Measurements from ENCODE around the gene CEMIP. TPM values are rescaled to one million over a fixed set of nuclear protein-coding genes. Genes with fewer than 3 reads are reported as not detected.

Gene CEMIP
- total RNA-seq, 4 donors from 2014 or later, result 0.17 to 0.34 (median 0.26) TPM; not detected in 1

- no peak for TF ChIP-seq POLR2A (IDR thresholded peaks at IDR 0.05; ENCODE audit: low read depth)
- TF ChIP-seq CTCF (IDR thresholded peaks at IDR 0.05), result no peak
- TF ChIP-seq POLR2AphosphoS5 (IDR thresholded peaks at IDR 0.05), result no peak
- TF ChIP-seq EP300 (IDR thresholded peaks at IDR 0.05), result no peak
- 95% methylated on average over 6 of the region's 6 CpGs for WGBS
These were observed 144.5 kb downstream of the CEMIP start for GRCh38 chr15:80923668-80924067.

DNA sequence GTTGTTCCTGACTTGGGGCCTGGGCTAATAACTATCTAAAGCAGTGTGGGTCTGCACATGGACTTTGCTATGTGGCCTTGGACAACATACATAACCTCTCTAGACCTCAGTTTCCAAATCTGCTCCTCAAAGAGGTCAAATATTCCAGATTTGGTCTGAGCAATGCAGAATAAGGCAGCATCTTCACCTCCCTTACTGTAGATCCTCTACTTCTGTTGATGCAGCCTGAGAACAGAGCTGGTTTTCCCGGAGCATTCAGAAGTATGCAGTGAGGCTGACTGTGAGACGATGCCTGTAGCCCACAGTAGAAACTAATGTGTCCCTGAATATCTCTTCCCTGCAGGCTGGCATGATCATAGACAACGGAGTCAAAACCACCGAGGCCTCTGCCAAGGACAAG is 145.1 kb downstream of the CEMIP start:
- no peak for DNase-seq (ENCODE audit: extremely low spot score)
- no CpG with 5 or more reads among the region's 4 CpGs for WGBS

More at GRCh38 chr15:80923668-80924067, 144.5 kb downstream of the CEMIP start:
- H3K4me3 ChIP-seq, result no peak overlapping the region
- H3K9me3 ChIP-seq, result no peaks in the 10 kb centered on the region
- H3K27me3 ChIP-seq, result no peaks in the 10 kb centered on the region
- intact Hi-C loops (cut with DNase I), result no loop called here
- peaks cover 0 to 4% (median 2%) of the 10 kb centered on the region in 4 donors for H3K36me3 ChIP-seq
- H3K27ac ChIP-seq (replicated peaks in 1 of 4), result no peak overlapping the region
- no peak for DNase-seq (ENCODE audit: extremely low spot score)
- no peaks in the 10 kb centered on the region for H3K4me1 ChIP-seq

DNA sequence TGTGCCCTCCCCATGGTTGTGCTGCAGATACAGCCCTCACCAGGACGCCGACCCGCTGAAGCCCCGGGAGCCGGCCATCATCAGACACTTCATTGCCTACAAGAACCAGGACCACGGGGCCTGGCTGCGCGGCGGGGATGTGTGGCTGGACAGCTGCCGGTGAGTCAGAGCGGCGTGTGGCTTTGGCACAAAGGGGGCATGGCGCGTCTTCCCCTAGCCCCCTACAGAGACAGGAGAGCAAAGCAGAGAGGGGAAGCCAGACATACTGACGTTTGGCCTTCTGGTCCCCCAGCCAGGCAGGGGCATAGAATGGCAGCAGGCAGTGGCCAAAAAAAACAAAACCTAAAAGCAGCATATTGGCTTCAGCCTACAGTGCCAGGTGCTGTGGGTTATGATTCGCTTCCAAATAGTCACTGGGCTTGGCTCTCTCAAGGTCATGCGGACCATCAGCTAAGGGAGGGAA is 146.5 kb downstream of the CEMIP start:
- no peak overlapping the region for H3K27ac ChIP-seq (replicated peaks in 1 of 4)
- H3K9me3 ChIP-seq, result no peaks in the 10 kb centered on the region
- 86% methylated on average over 17 of the region's 17 CpGs for WGBS
- TF ChIP-seq POLR2A (IDR thresholded peaks at IDR 0.05; ENCODE audit: low read depth) (no peak), POLR2AphosphoS5 (IDR thresholded peaks at IDR 0.05) (no peak), EP300 (IDR thresholded peaks at IDR 0.05) (no peak), CTCF (IDR thresholded peaks at IDR 0.05) (no peak)
- intact Hi-C loops (cut with DNase I), result no loop called here
- H3K27me3 ChIP-seq, result no peaks in the 10 kb centered on the region
- H3K4me1 ChIP-seq, result no peaks in the 10 kb centered on the region
- H3K4me3 ChIP-seq, result no peak overlapping the region
- no peak for DNase-seq (ENCODE audit: extremely low spot score)
- peaks cover 0 to 4% (median 2%) of the 10 kb centered on the region in 4 donors for H3K36me3 ChIP-seq

More for the DNA sequence above, 145.1 kb downstream of the CEMIP start:
- intact Hi-C loops (cut with DNase I), result no loop called here
- no peaks in the 10 kb centered on the region for H3K27me3 ChIP-seq
- H3K36me3 ChIP-seq, result peaks cover 0 to 4% (median 2%) of the 10 kb centered on the region in 4 donors
- no peaks in the 10 kb centered on the region for H3K4me1 ChIP-seq
- no peak overlapping the region for H3K4me3 ChIP-seq
- no peaks in the 10 kb centered on the region for H3K9me3 ChIP-seq
- TF ChIP-seq POLR2AphosphoS5 (IDR thresholded peaks at IDR 0.05), result no peak
- TF ChIP-seq EP300 (IDR thresholded peaks at IDR 0.05), result no peak
- no peak for TF ChIP-seq CTCF (IDR thresholded peaks at IDR 0.05)
- TF ChIP-seq POLR2A (IDR thresholded peaks at IDR 0.05; ENCODE audit: low read depth), result no peak
- no peak overlapping the region for H3K27ac ChIP-seq (replicated peaks in 1 of 4)

DNA sequence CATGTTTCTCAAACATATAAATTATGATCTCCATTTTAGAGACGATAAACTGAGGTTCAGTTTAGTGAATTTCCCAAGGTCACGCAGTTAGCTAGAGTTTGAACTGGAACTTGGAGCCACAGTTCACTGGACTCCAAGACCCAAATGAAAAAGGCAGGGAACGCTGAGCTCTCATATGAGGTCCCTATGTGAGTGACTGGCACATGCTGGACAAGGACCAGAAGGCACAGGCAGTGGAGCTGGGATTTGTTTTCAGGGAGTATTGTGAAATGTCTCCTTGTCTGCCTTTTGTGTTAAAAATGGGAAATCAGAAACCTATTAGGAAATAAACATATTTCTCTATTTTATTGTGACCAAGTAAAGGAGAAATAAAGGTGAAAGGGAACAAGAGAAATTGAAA is 147.0 kb downstream of the CEMIP start:
- no peaks in the 10 kb centered on the region for H3K27me3 ChIP-seq
- no peak for TF ChIP-seq CTCF (IDR thresholded peaks at IDR 0.05)
- no peak for TF ChIP-seq POLR2A (IDR thresholded peaks at IDR 0.05; ENCODE audit: low read depth)
- TF ChIP-seq POLR2AphosphoS5 (IDR thresholded peaks at IDR 0.05), result no peak
- no peak for TF ChIP-seq EP300 (IDR thresholded peaks at IDR 0.05)
- peaks cover 0 to 4% (median 2%) of the 10 kb centered on the region in 4 donors for H3K36me3 ChIP-seq
- no peaks in the 10 kb centered on the region for H3K9me3 ChIP-seq
- intact Hi-C loops (cut with DNase I), result no loop called here
- no peak overlapping the region for H3K4me3 ChIP-seq
- no peak for DNase-seq (ENCODE audit: extremely low spot score)
- 97% methylated on average over 3 of the region's 3 CpGs for WGBS
- no peak overlapping the region for H3K27ac ChIP-seq (replicated peaks in 1 of 4)
- H3K4me1 ChIP-seq, result no peaks in the 10 kb centered on the region

- Histone ChIP-seq H3K4me1 (peaks cover 0 to 19% (median 19%) of the 10 kb centered on the region in 4 donors), H3K27ac (replicated peaks in 1 of 4) (no peak overlapping the region), H3K27me3 (no peaks in the 10 kb centered on the region), H3K36me3 (no peaks in the 10 kb centered on the region), H3K4me3 (no peak overlapping the region), H3K9me3 (no peaks in the 10 kb centered on the region)
- 95% methylated on average over 4 of the region's 4 CpGs for WGBS
- intact Hi-C loops (cut with DNase I), result no loop called here
- DNase-seq (ENCODE audit: extremely low spot score), result no peak
- TF ChIP-seq POLR2AphosphoS5 (IDR thresholded peaks at IDR 0.05), result no peak
- no peak for TF ChIP-seq CTCF (IDR thresholded peaks at IDR 0.05)
- no peak for TF ChIP-seq EP300 (IDR thresholded peaks at IDR 0.05)
- no peak for TF ChIP-seq POLR2A (IDR thresholded peaks at IDR 0.05; ENCODE audit: low read depth)
These were observed 150.1 kb downstream of the CEMIP start for GRCh38 chr15:80929225-80929624.
